Measurements from ENCODE around the gene CCDC141. TPM values are rescaled to one million over a fixed set of nuclear protein-coding genes. Genes with fewer than 3 reads are reported as not detected.
A peak's percentile ranks its signal among the peaks of the same experiment; 100 is the strongest.

Gene CCDC141
- total RNA-seq, 3 donors from 2014 or later (not counting 1 experiment from before 2014, with no cell fraction given): 2.0 to 3.1 (median 2.0) TPM

DNA sequence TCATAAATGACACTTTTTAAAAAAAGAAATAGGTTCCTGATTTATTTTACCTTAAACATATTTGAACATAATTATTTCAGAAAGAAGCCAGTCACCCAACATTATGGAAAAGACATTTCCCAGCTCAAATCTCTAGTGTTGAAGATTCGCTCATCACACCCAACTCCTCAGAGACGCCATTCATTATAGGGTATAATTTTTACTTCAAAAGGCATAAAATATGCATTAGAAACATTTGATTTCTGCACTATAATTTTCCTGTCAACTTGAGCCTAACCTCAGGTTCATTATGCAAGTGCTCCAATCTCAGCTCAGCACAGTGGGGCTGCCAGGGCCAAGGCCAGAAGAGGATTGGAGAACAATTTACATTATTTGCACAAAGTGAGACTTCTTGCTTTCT is 183.9 kb downstream of the CCDC141 start:
- intact Hi-C loops (cut with micrococcal nuclease): no loop called here
- H3K36me3 Mint-ChIP-seq: no peaks in the 10 kb centered on the region
- TF ChIP-seq, protein P1, sequence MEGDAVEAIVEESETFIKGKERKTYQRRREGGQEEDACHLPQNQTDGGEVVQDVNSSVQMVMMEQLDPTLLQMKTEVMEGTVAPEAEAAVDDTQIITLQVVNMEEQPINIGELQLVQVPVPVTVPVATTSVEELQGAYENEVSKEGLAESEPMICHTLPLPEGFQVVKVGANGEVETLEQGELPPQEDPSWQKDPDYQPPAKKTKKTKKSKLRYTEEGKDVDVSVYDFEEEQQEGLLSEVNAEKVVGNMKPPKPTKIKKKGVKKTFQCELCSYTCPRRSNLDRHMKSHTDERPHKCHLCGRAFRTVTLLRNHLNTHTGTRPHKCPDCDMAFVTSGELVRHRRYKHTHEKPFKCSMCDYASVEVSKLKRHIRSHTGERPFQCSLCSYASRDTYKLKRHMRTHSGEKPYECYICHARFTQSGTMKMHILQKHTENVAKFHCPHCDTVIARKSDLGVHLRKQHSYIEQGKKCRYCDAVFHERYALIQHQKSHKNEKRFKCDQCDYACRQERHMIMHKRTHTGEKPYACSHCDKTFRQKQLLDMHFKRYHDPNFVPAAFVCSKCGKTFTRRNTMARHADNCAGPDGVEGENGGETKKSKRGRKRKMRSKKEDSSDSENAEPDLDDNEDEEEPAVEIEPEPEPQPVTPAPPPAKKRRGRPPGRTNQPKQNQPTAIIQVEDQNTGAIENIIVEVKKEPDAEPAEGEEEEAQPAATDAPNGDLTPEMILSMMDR (IDR thresholded peaks at IDR 0.05): no peak

DNA sequence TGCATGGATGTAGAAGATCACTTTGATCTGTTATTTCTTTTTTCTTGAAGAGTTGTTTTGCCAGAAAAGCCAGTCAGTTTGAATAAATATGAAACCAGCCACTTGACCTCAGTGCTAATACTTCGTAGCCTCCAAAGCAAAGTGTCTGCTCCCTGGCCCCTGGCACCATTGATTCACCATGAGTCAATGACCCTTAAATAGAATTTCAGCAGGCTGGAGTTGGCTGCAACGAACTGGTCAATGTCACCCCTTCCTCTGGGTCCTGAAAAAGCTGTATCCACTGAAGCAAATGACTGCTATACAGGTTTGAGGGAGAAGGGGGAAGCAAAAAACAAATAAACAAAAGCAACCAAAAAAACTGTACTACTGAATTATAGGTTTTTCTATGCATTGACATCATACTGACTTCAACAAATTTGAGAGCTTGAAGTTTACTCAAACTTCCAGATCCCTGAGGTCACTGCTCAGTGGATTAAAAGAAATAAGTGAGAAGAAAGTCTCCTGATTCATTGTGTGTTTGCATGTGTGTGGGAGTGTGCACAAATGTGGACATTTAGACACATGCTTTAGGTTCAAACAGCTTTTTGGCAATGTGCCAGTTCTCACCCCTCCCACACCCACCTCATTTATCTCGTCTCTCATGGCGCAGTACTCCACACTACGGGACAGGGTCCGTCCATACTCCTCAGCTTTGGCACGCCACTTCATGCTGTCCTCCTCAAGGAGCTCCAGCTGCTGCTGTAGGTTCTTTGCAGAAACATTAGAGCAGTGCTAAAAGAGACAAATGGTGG is 184.6 kb downstream of the CCDC141 start:
- DNase-seq (peak in 1 of 2 donors; percentile 11), ATAC-seq (no peak)
- no peak overlapping the region for H3K27ac ChIP-seq (ENCODE audit: low read length)
- H3K4me3 Mint-ChIP-seq: no peak overlapping the region
- no peaks in the 10 kb centered on the region for H3K9me3 ChIP-seq (ENCODE audit: control insufficient read depth, insufficient read depth, low read length)
- WGBS (ENCODE audit: insufficient coverage): 90% methylated on average over 7 of the region's 7 CpGs
- intact Hi-C loops (cut with micrococcal nuclease): no loop called here
- H3K36me3 Mint-ChIP-seq: no peaks in the 10 kb centered on the region
- no peak overlapping the region for H3K27ac Mint-ChIP-seq
- no peak overlapping the region for H3K4me3 ChIP-seq (ENCODE audit: low read length)
- no peaks in the 10 kb centered on the region for H3K4me1 Mint-ChIP-seq
- TF ChIP-seq, protein P1 (IDR thresholded peaks at IDR 0.05): no peak
- no peaks in the 10 kb centered on the region for H3K9me3 Mint-ChIP-seq
- no peaks in the 10 kb centered on the region for H3K27me3 ChIP-seq (ENCODE audit: control insufficient read depth, insufficient read depth, low read length)
- peaks cover 0 to 2% of the 10 kb centered on the region in 2 donors for H3K27me3 Mint-ChIP-seq (ENCODE audit: low read depth in 2 of 2)
- H3K36me3 ChIP-seq (ENCODE audit: control insufficient read depth, insufficient read depth, low read length): no peaks in the 10 kb centered on the region
- H3K4me1 ChIP-seq (ENCODE audit: control insufficient read depth, insufficient read depth, low read length): no peaks in the 10 kb centered on the region

More for the DNA sequence above, 183.9 kb downstream of the CCDC141 start:
- Histone ChIP-seq H3K27ac (ENCODE audit: low read length) (no peak overlapping the region), H3K4me1 (ENCODE audit: control insufficient read depth, insufficient read depth, low read length) (no peaks in the 10 kb centered on the region), H3K4me3 (ENCODE audit: low read length) (no peak overlapping the region), H3K27me3 (ENCODE audit: control insufficient read depth, insufficient read depth, low read length) (no peaks in the 10 kb centered on the region), H3K9me3 (ENCODE audit: control insufficient read depth, insufficient read depth, low read length) (no peaks in the 10 kb centered on the region), H3K36me3 (ENCODE audit: control insufficient read depth, insufficient read depth, low read length) (no peaks in the 10 kb centered on the region)
- ATAC-seq (no peak), DNase-seq (no peak)
- Mint-ChIP-seq H3K4me3 (no peak overlapping the region), H3K27ac (no peak overlapping the region), H3K27me3 (ENCODE audit: low read depth in 2 of 2) (peaks cover 0 to 2% of the 10 kb centered on the region in 2 donors), H3K4me1 (no peaks in the 10 kb centered on the region), H3K9me3 (no peaks in the 10 kb centered on the region)
- WGBS (ENCODE audit: insufficient coverage): no CpG with 5 or more reads among the region's 2 CpGs

DNA sequence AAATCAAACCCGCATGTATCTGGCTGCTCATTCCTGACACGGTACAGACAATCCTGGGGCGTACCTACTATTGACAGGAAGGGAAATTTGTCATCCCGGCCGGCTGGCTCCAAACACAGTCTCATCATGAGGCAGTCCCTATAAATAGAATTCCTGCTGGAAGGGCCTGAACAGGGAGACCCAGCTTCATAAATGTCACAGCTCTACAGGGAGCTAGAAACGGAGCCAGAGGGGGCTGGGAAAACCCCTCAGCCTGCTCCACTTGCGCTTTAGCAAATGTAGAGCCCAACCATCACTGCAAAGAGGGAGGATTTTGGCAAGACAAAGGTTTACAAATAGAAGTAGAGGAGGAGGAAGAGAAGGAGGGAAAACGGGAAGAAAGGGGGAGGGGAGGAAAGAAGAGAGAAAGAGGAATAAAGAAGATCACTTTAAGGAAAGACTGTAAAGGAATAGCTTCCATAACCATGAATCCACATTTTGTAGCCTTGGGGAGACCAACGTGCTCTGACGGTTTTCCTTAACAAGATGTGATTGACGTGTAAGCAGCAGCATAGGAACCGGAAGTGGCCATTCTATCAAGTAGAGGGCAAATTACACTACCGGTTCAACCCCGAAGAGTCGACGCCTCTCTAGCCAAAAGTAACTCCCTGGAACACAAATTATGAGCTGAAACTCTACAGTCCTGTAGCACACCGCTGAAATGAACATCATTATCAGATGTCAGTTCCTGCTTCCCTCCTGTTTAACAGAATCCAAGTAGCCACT is 185.9 kb downstream of the CCDC141 start:
- Mint-ChIP-seq H3K9me3 (no peaks in the 10 kb centered on the region), H3K27me3 (ENCODE audit: low read depth in 2 of 2) (peaks cover 0 to 2% of the 10 kb centered on the region in 2 donors), H3K27ac (no peak overlapping the region), H3K4me1 (no peaks in the 10 kb centered on the region), H3K36me3 (no peaks in the 10 kb centered on the region), H3K4me3 (no peak overlapping the region)
- DNase-seq (no peak), ATAC-seq (peak in 1 of 3 donors; percentile 21)
- H3K4me3 ChIP-seq (ENCODE audit: low read length): no peak overlapping the region
- intact Hi-C loops (cut with micrococcal nuclease): no loop called here
- no peaks in the 10 kb centered on the region for H3K9me3 ChIP-seq (ENCODE audit: control insufficient read depth, insufficient read depth, low read length)
- 90% methylated on average over 17 of the region's 17 CpGs for WGBS (ENCODE audit: insufficient coverage)
- no peaks in the 10 kb centered on the region for H3K27me3 ChIP-seq (ENCODE audit: control insufficient read depth, insufficient read depth, low read length)
- H3K27ac ChIP-seq (ENCODE audit: low read length): no peak overlapping the region
- no peaks in the 10 kb centered on the region for H3K36me3 ChIP-seq (ENCODE audit: control insufficient read depth, insufficient read depth, low read length)
- TF ChIP-seq, protein P1 (IDR thresholded peaks at IDR 0.05): no peak
- H3K4me1 ChIP-seq (ENCODE audit: control insufficient read depth, insufficient read depth, low read length): no peaks in the 10 kb centered on the region

Data from natural killer cell (primary cell).